PC-9 (cell line): ENCODE data around the gene SNAP47. TPM values are rescaled to one million over a fixed set of nuclear protein-coding genes. Genes with fewer than 3 reads are reported as not detected.

Experiments
- BruUV-seq: library from RNA; stranded (reverse); fragments of 400-500 nt; replicated peaks from 2 replicates; lab custom pipeline; 2021; lab: Mats Ljungman, UMichigan
- CTCF ChIA-PET: fragments of 300-600 bp; sonication (Branson Sonifier 250); formaldehyde crosslinking; loops from one replicate; lab custom pipeline; 2022; ENCODE audit warnings: antibody characterized with exemption; lab: Charles Lee
- POLR2A ChIA-PET: fragments of 300-600 bp; sonication (Branson Sonifier 250); formaldehyde crosslinking; loops from one replicate; lab custom pipeline; 2022; ENCODE audit warnings: antibody characterized with exemption; ENCODE audit not compliant: unreplicated experiment; lab: Charles Lee
- DNase-seq, 2 experiments: peaks; one replicate each; pipeline versions ENCODE4 v3.0.0 to v3.0.0-alpha.2; 2015 to 2022; ENCODE audit warnings: mixed read lengths in 1 of 2
- H2AFZ ChIP-seq: fragments of 200-600 bp; sonication (generic); 2 replicates; pipeline ENCODE4 v1.8.1; 2017; ENCODE audit warnings: antibody characterized with exemption
- H3F3A ChIP-seq: fragments of 200-600 bp; sonication (generic); 2 replicates; pipeline ENCODE4 v1.8.1; 2017; ENCODE audit warnings: antibody characterized with exemption, mild to moderate bottlenecking, low read depth; ENCODE audit not compliant: insufficient read depth
- H3K27ac ChIP-seq: fragments of 200-600 bp; sonication (generic); 2 replicates; pipeline ENCODE4 v1.6.1; 2016; ENCODE audit warnings: mixed run types
- H3K27me3 ChIP-seq: fragments of 200-600 bp; sonication (generic); 2 replicates; pipeline ENCODE4 v1.6.1; 2016; ENCODE audit warnings: low read depth, mixed run types; ENCODE audit not compliant: insufficient read depth
- H3K36me3 ChIP-seq: fragments of 200-600 bp; sonication (generic); 2 replicates; pipeline ENCODE4 v1.6.1; 2016; ENCODE audit warnings: low read depth, mixed run types
- H3K4me1 ChIP-seq: fragments of 200-600 bp; sonication (generic); replicated peaks from 2 replicates; pipeline ENCODE4 v1.6.1; 2016; ENCODE audit warnings: mixed run types; ENCODE audit not compliant: insufficient read depth
- H3K4me2 ChIP-seq: fragments of 200-600 bp; sonication (generic); 2 replicates; pipeline ENCODE4 v1.6.1; 2017; ENCODE audit warnings: mixed run types
- H3K4me3 ChIP-seq: fragments of 200-600 bp; sonication (generic); 2 replicates; pipeline ENCODE4 v1.6.1; 2016; ENCODE audit warnings: mixed run types
- H3K79me2 ChIP-seq: fragments of 200-600 bp; sonication (generic); 2 replicates; pipeline ENCODE4 v1.6.1; 2017; ENCODE audit warnings: low read depth, mixed run types
- H3K9me2 ChIP-seq: fragments of 200-600 bp; sonication (generic); 2 replicates; pipeline ENCODE4 v1.8.1; 2017; ENCODE audit warnings: mild to moderate bottlenecking; ENCODE audit not compliant: insufficient read depth
- H3K9me3 ChIP-seq: fragments of 200-600 bp; sonication (generic); 2 replicates; pipeline ENCODE4 v1.8.1; 2016; ENCODE audit warnings: low read depth; ENCODE audit not compliant: insufficient read depth
- H4K20me1 ChIP-seq: fragments of 200-600 bp; sonication (generic); 2 replicates; pipeline ENCODE4 v1.8.1; 2017; ENCODE audit not compliant: insufficient read depth
- CTCF ChIP-seq: fragments of 200-600 bp; sonication (generic); conservative IDR thresholded peaks from 2 replicates; pipeline ENCODE4 v1.6.1; 2017; ENCODE audit warnings: mixed run types, antibody characterized with exemption, mild to moderate bottlenecking, moderate library complexity
- EZH2 ChIP-seq: fragments of 200-600 bp; sonication (generic); IDR thresholded peaks from 2 replicates; pipeline ENCODE4 v1.8.0; 2017; ENCODE audit warnings: antibody characterized with exemption, low read depth
- intact Hi-C: fragments of 100-400 bp; cut with micrococcal nuclease; formaldehyde crosslinking; loops from one replicate; pipeline ENCODE4 v1.10.0; 2022; ENCODE audit not compliant: unreplicated experiment
- total RNA-seq: library from RNA; stranded (reverse); gene quantifications from 2 replicates; pipeline ENCODE4 v1.2.3, GENCODE V29; 2021

SNAP47 gene
- total RNA-seq, 1 experiment from 2014 or later, result 70.2 TPM

GRCh38 chr1:227754958-227755357 is 19.7 kb downstream of the SNAP47 start:
- Histone ChIP-seq H4K20me1 (peaks cover 35% of the 10 kb centered on the region), H3K27me3 (no peaks in the 10 kb centered on the region), H3K4me1 (0 out of 2 replicates have a peak, but pooled peaks cover 11% of the 10 kb centered on the region), H3K27ac (no peak overlapping the region), H3K79me2 (no peaks in the 10 kb centered on the region), H3K36me3 (0 out of 2 replicates have a peak, but pooled peaks cover 7% of the 10 kb centered on the region), H3K9me3 (no peaks in the 10 kb centered on the region), H3K4me3 (no peak overlapping the region), H2AFZ (no peak overlapping the region), H3K4me2 (no peak overlapping the region), H3F3A (peaks cover 9% of the 10 kb centered on the region; the same call in 1 of the 2 replicates), H3K9me2 (no peaks in the 10 kb centered on the region)
- BruUV-seq, result no TSS peak
- CTCF ChIA-PET, result no interaction called here
- intact Hi-C loops, result no loop called here
- no peak for TF ChIP-seq EZH2
- TF ChIP-seq CTCF, result no peak
- DNase-seq, result no peak
- POLR2A ChIA-PET, result no interaction called here

GRCh38 chr1:227756172-227756959 is 21.1 kb downstream of the SNAP47 start:
- H3K79me2 ChIP-seq, result no peaks in the 10 kb centered on the region
- H2AFZ ChIP-seq, result no peak overlapping the region
- H3F3A ChIP-seq, result peaks cover 9% of the 10 kb centered on the region; the same call in 1 of the 2 replicates
- BruUV-seq, result no TSS peak
- ChIA-PET POLR2A (no interaction called here), CTCF (no interaction called here)
- TF ChIP-seq CTCF (no peak), EZH2 (no peak)
- H3K27ac ChIP-seq, result no peak overlapping the region
- no peaks in the 10 kb centered on the region for H3K9me2 ChIP-seq
- no peak overlapping the region for H3K4me2 ChIP-seq
- 0 out of 2 replicates have a peak, but pooled peaks cover 11% of the 10 kb centered on the region for H3K4me1 ChIP-seq
- H4K20me1 ChIP-seq, result peaks cover 42% of the 10 kb centered on the region
- intact Hi-C loops, result no loop called here
- 0 out of 2 replicates have a peak, but pooled peaks cover 8% of the 10 kb centered on the region for H3K36me3 ChIP-seq
- H3K9me3 ChIP-seq, result no peaks in the 10 kb centered on the region
- H3K4me3 ChIP-seq, result no peak overlapping the region
- H3K27me3 ChIP-seq, result no peaks in the 10 kb centered on the region
- no peak for DNase-seq

- Histone ChIP-seq H3K27me3 (no peaks in the 10 kb centered on the region), H3K9me3 (no peaks in the 10 kb centered on the region), H3K36me3 (0 out of 2 replicates have a peak, but pooled peaks cover 8% of the 10 kb centered on the region), H4K20me1 (peaks cover 37% of the 10 kb centered on the region), H3K79me2 (peaks cover 1% of the 10 kb centered on the region; the same call in 1 of the 2 replicates), H3K9me2 (no peaks in the 10 kb centered on the region), H3K4me3 (no peak overlapping the region), H3K27ac (no peak overlapping the region), H2AFZ (no peak overlapping the region), H3K4me1 (peaks cover 15% of the 10 kb centered on the region), H3K4me2 (no peak overlapping the region), H3F3A (peaks cover 9% of the 10 kb centered on the region; the same call in 1 of the 2 replicates)
- DNase-seq, result no peak
- ChIA-PET POLR2A (interaction anchor here (0.5 kb wide), 1 partner anchor 8 kb away, joined by 3 read pairs; no protein-coding TSS in a partner anchor), CTCF (no interaction called here)
- intact Hi-C loops, result no loop called here
- TF ChIP-seq CTCF, result no peak
- TF ChIP-seq EZH2, result no peak
- BruUV-seq, result no TSS peak
These were observed 22.5 kb downstream of the SNAP47 start for GRCh38 chr1:227757781-227758180.
